NCI-H2196 (cell line): Measurements from ENCODE around the gene KIFAP3.
A peak's percentile ranks its signal among the peaks of the same experiment; 100 is the strongest.

Experiments used
- DNase-seq: peaks from one replicate; lab custom pipeline; 2025; ENCODE audit not compliant: unreplicated experiment; lab: John Stamatoyannopoulos, UW

The KIFAP3 gene

GRCh38 chr1:169989246-169989645 is 85.2 kb downstream of the KIFAP3 start:
- no peak for DNase-seq

DNA sequence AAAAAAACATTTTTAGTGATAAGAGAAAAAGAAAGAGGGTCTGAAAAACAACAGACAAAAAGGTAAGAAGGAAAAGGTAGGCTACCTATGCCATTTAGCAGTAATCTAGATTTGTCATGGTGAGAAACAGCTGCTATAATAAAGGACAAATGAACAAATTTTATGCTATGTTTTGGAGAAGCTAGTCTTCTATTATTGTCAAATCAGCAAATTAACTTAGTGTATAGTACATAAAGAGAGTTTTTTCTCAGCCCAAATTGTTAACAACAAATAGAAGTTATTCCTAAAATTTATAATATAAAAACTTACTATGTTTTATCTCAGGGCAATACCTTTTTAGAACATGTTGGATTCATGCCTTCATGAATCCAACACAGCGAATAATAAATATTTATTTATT is 88.7 kb downstream of the KIFAP3 start:
- DNase-seq, result no peak

GRCh38 chr1:169974067-169974466 is 100.4 kb downstream of the KIFAP3 start:
- no peak for DNase-seq

GRCh38 chr1:169970114-169970513 is 104.4 kb downstream of the KIFAP3 start:
- DNase-seq, result no peak

DNA sequence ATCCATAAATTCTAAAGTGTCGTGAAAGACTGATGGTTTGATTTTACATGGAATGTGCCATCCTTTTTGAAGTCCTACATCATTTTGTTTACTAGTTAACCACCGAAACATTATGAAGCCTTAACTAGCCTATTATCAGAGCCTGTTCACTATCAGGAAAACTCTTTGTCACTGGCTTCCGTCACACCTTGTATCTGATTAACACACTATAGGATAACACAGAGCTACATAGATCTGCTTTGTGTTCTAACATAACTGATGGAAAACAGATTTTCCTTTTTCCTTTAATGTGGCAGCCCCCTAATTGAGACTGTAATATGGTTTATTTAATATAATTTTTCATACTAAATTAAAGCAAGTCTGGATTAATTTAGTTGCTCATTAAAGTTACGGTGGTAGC is 106.3 kb downstream of the KIFAP3 start:
- no peak for DNase-seq

DNA sequence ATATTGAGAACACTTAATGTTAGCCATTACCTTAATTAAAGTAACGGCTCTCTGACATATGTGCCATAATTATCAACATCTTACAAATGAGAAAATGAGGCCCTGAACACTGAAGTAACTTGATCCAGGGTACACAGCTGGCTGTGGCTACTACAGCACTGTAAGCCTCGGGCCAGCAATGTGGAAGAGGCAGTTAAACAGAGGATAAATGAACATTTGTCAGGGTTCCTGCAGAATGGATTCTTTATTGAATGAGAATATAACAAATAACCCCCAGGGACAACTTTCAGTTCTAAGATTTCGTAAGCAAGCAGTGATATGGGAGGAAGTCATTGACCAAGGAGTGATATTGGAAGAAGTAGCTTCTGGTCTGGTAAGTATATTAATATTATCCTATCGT is 110.3 kb downstream of the KIFAP3 start:
- no peak for DNase-seq

GRCh38 chr1:169959686-169960085 is 114.8 kb downstream of the KIFAP3 start:
- no peak for DNase-seq

DNA sequence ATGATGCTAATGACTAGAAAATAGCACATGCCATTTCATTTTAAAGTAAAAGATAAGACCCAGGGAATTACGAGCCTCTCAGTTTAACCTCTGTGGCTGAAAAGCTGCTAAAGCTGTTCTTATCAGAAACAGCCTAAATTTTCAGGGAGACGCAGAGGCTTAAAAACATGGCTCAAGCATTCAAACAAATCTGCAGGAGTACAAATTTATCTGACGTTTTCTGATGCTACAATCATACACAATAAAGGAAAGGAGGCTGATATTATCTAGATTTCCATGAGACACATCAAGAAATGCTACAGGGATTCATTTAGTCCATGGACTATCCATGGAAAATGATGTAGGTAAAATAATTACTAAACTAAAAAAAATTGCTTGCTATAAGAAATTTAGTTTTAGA is 115.5 kb downstream of the KIFAP3 start:
- DNase-seq, result no peak

GRCh38 chr1:169957884-169958283 is 116.6 kb downstream of the KIFAP3 start:
- no peak for DNase-seq

DNA sequence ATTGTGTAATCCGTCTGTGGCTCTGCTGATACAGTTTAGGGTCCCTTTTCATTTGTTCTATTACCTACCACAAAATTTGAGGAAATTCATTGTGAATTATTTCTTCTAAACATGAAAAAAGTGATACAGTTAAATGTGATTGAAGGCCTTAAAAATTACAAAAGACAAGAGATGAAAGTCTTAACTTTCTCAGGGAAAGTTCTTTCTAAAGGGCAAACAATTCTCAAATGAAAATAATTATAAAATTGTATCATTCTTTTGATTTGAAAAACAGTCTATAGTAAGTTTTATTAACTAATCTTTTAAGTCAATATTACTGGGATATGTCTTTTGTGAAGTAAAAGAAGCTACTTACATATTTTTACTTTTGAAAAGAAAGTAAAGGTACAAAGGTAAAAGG is 123.4 kb downstream of the KIFAP3 start:
- DNase-seq, result no peak

DNA sequence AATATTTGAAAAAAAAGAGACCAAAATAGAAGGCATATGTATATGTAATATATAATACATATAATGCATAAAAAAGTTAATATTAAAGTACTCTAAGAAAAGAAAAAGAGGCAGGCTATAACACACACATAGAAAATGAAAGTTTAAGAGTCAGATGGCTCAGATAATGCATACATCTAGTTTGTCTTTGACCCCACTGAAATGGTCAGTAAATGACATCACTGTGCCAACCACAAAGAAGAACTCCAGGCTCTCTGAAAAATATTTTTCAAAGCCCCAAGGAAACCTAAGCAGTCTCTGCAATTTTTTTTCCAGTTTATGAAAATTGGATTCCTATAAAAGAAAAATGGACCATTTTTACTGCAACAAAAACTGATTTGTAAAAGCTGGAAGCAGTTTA is 125.4 kb downstream of the KIFAP3 start:
- no peak for DNase-seq

- DNase-seq, result no peak
Measured at GRCh38 chr1:169946206-169946605, 128.3 kb downstream of the KIFAP3 start.

DNA sequence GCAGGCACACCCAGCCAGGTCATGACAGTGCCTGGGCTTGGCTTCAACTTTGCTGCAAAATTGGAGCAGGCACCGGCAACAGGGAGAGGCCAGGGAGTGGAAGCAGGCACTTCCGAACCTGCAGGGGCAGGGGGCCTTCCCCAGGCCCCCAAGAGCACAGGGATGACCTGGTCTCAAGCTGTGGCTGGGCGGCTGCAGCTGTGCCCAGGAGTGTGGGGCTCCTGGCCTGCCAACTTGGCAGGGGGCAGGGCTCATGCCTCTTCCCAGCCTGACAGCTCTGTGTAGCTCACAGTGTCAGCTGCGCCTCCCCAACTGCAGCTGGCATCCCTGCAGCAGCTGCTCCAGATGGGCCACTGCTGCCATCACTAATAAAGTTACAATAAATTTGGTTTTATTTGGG is 129.3 kb downstream of the KIFAP3 start:
- DNase-seq, result no peak

GRCh38 chr1:169944621-169945020 is 129.9 kb downstream of the KIFAP3 start:
- DNase-seq, result no peak

GRCh38 chr1:169943963-169944526 is 130.4 kb downstream of the KIFAP3 start:
- DNase-seq, result no peak

GRCh38 chr1:169941982-169942830 is 132.3 kb downstream of the KIFAP3 start:
- DNase-seq, result peak; percentile 72

DNA sequence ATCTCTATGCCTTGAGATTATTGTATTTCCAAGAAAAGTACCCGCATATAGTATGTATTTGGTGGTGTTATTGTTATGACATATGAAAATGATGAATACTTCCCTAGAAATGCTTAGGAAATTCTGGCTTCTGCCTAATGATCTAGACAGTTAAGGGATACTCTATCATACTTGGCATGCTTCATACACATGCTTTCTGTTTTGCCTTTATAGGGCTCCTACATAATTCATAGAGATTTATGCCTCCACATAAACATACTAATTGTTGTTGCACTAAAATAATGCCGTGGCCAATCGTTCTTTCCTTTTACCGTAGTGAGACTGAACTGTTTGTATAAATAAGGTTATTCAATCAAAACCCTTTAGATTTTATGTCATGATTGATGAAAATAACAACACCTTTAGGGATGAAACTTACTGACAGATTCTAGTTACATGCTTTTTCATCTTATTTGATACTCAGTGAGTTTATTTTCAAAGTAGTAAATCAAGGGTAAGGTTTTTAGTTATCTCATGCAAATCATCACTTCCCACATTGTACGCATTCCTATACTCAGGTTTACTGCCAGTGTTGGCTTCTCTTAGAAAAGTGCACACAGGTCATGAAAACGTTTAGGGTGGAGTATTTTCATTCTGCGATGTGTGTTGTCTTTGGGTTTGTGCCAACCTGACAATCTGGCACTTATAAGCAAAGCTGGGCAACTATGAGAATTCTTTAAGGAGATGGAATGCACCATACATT is 140.3 kb downstream of the KIFAP3 start:
- DNase-seq, result no peak

GRCh38 chr1:169931795-169932231 is 142.7 kb downstream of the KIFAP3 start:
- DNase-seq, result no peak

DNA sequence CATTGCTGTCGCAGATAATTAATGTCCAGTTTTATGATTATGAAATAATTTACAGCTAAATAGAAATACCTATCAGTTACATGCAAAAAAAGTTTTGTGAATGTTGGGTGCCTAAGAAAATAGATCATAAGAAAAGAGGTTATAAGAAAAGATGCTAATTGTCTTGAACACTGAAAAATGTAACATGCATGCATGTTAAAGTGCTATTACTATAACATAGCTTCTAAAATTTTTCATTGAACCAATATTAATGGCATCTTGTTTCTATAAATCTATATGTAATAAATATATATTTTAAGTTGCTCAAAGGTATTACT is 145.3 kb downstream of the KIFAP3 start:
- DNase-seq, result no peak

DNA sequence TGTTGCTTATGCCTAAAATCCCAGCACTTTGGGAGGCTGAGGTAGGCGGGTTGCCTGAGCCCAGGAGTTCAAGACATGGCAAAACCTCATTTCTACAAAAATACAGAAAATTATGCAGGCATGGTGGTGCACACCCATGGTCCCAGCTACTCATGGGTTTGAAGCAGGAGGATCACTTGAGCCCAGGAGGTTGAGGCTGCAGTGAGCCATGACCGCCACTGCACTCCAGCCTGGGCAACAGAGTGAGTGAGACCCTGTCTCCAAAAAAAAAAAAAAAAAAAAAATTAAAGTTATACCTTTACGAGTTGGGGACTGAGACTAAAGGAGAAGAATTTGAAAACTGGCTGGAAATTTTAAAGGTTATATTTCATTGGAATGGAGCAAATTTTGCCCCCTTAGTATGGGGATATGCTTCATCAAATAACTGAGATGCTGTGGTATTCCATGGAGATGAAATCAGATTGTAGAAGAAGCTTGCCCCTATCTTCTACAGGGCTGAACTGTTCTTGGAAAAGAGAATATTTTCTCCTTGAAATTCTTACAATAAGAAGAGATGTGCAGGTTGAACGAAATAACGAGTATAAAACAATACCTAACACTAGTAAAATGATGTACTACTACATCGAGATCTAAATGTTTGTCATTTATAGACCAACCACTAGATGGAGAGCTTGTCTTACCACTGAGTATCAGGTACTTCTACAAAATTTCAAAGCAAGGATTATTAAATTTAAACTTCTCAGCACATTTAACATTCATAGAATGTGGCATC is 145.9 kb downstream of the KIFAP3 start:
- peak; percentile 57 for DNase-seq
